Measurements from ENCODE around the gene BDH1. TPM values are rescaled to one million over a fixed set of nuclear protein-coding genes. Genes with fewer than 3 reads are reported as not detected.

BDH1 gene
- total RNA-seq, 1 donor from 2014 or later, result 32.2 TPM

DNA sequence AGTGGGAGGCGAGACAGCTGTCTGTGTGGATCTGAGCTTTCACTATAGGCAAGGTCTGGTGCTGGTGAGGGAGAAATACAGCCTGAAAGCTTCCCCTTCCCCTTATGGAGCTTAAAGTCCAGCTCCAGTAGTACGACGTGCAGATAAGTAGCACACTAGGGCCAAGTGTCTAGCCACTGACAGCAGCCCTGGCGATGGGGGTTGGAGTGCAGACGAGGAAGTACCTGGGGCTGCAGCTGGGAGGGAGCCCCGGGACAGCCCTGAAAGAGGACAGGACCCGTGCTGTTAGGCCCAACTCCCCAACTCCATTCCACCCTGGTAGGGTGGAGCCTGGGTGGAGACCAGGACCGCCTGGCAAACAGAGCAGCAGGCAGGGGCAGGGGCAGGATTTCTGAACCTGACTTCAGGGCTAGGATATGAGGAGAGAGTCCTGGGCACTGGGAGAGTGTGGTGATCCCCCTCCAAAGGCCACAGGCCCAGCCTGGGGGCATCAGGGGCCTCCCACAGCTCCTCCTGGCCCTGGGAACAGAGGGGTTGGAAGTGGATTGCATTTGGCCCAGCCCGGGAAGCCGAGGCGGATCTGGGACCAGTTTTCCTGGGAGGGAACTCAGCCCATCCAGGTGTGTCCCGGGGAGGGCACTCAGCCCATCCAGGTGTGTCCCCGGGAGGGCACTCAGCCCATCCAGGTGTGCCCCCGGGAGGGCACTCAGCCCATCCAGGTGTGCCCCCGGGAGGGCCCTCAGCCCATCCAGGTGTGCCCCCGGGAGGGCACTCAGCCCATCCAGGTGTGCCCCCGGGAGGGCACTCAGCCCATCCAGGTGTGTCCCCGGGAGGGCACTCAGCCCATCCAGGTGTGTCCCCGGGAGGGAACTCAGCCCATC lies 42.8 kb downstream of the BDH1 start:
- DNase-seq (ENCODE audit: low read depth, low spot score), result no peak
- Mint-ChIP-seq H3K36me3 (ENCODE audit: low read depth) (no peaks in the 10 kb centered on the region), H3K4me3 (no peak overlapping the region), H3K9me3 (no peaks in the 10 kb centered on the region), H3K27ac (ENCODE audit: unreplicated experiment) (no peak overlapping the region), H3K4me1 (peaks cover 14% of the 10 kb centered on the region), H3K27me3 (ENCODE audit: low read depth) (no peaks in the 10 kb centered on the region)
- TF ChIP-seq, protein P1, sequence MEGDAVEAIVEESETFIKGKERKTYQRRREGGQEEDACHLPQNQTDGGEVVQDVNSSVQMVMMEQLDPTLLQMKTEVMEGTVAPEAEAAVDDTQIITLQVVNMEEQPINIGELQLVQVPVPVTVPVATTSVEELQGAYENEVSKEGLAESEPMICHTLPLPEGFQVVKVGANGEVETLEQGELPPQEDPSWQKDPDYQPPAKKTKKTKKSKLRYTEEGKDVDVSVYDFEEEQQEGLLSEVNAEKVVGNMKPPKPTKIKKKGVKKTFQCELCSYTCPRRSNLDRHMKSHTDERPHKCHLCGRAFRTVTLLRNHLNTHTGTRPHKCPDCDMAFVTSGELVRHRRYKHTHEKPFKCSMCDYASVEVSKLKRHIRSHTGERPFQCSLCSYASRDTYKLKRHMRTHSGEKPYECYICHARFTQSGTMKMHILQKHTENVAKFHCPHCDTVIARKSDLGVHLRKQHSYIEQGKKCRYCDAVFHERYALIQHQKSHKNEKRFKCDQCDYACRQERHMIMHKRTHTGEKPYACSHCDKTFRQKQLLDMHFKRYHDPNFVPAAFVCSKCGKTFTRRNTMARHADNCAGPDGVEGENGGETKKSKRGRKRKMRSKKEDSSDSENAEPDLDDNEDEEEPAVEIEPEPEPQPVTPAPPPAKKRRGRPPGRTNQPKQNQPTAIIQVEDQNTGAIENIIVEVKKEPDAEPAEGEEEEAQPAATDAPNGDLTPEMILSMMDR (conservative IDR thresholded peaks at IDR 0.05), result no peak

DNA sequence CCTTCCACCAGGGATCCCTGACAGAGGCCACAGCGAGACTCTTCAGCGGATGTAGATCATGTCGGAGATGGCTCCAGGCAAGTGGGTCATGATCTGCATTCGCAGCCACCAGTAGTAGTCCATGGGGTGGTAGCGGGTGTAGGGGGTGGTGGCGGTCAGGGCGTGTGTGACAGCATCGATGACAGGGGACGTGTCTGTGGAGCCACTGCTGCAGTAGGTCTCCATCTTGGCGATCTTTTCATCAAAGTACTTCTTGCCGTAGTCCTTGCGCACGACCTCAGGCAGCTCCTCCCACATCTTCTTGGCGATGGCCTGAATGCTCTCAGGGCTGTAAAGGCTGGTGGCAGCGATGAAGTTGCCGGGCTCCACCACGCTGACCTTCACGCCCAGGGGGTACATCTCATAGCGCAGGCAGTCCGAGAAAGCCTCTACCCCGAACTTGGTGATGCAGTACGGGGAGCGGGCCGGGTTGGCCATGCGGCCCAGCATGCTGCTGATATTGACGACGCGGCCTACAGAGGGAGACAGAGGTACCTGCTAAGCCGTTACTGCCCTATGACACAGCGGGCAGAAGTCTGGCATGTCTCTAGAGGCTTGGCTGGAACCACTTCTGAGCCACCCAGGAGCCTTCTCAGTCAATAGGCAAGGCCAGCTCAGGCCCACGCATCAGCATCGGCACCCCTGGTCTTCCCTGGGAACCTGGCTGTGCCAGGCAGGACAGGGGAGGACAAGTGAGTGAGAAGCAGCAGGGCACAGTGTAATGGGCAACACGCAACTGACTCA lies 43.7 kb downstream of the BDH1 start:
- H3K4me1 Mint-ChIP-seq, result peaks cover 14% of the 10 kb centered on the region
- no peak for DNase-seq (ENCODE audit: low read depth, low spot score)
- no peak overlapping the region for H3K4me3 Mint-ChIP-seq
- H3K9me3 Mint-ChIP-seq, result no peaks in the 10 kb centered on the region
- TF ChIP-seq, protein P1 (conservative IDR thresholded peaks at IDR 0.05), result no peak
- no peaks in the 10 kb centered on the region for H3K36me3 Mint-ChIP-seq (ENCODE audit: low read depth)
- H3K27ac Mint-ChIP-seq (ENCODE audit: unreplicated experiment), result no peak overlapping the region
- no peaks in the 10 kb centered on the region for H3K27me3 Mint-ChIP-seq (ENCODE audit: low read depth)

DNA sequence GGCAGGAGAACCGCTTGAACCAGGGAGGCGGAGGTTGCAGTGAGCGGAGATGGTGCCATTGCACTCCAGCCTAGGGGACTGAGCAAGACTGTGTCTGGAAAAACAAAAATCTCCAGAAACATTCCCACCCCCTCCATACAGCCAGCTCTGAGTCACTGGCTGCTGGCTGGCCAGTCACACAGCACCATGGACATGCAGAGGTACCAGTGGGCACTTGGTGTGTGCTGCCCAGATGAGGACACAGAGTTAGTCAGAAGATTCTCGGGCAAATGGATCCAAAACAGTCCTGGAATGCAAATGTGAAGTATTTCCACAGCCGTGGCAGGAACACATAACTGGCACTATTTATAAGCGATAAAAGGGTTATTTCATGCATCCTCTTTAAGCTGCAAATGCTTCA lies 44.6 kb downstream of the BDH1 start:
- no peak overlapping the region for H3K4me3 Mint-ChIP-seq
- TF ChIP-seq, protein P1 (conservative IDR thresholded peaks at IDR 0.05), result no peak
- H3K36me3 Mint-ChIP-seq (ENCODE audit: low read depth), result no peaks in the 10 kb centered on the region
- no peaks in the 10 kb centered on the region for H3K9me3 Mint-ChIP-seq
- H3K4me1 Mint-ChIP-seq, result peaks cover 10% of the 10 kb centered on the region
- H3K27ac Mint-ChIP-seq (ENCODE audit: unreplicated experiment), result no peak overlapping the region
- H3K27me3 Mint-ChIP-seq (ENCODE audit: low read depth), result no peaks in the 10 kb centered on the region
- no peak for DNase-seq (ENCODE audit: low read depth, low spot score)

DNA sequence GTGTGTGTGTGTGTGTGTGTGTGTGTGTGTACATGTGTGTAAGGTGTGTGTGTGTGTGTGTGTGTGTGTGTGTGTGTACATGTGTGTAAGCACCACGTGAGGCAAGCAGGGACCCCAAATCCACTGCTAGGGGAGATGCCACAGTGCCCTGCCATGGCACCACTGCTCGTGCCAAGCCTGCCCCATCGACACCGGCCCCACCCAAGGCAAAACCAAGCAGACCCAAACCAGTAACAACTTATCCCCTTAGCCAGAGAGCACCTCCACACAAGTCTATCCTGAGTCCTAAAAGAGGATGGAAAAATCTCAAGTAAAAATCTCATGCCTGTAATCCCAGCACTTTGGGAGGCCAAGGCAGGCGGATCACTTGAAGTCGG lies 45.1 kb downstream of the BDH1 start:
- no peaks in the 10 kb centered on the region for H3K27me3 Mint-ChIP-seq (ENCODE audit: low read depth)
- H3K4me1 Mint-ChIP-seq, result peaks cover 10% of the 10 kb centered on the region
- H3K9me3 Mint-ChIP-seq, result no peaks in the 10 kb centered on the region
- H3K36me3 Mint-ChIP-seq (ENCODE audit: low read depth), result no peaks in the 10 kb centered on the region
- no peak for DNase-seq (ENCODE audit: low read depth, low spot score)
- no peak overlapping the region for H3K4me3 Mint-ChIP-seq
- H3K27ac Mint-ChIP-seq (ENCODE audit: unreplicated experiment), result no peak overlapping the region
- TF ChIP-seq, protein P1 (conservative IDR thresholded peaks at IDR 0.05), result no peak

DNA sequence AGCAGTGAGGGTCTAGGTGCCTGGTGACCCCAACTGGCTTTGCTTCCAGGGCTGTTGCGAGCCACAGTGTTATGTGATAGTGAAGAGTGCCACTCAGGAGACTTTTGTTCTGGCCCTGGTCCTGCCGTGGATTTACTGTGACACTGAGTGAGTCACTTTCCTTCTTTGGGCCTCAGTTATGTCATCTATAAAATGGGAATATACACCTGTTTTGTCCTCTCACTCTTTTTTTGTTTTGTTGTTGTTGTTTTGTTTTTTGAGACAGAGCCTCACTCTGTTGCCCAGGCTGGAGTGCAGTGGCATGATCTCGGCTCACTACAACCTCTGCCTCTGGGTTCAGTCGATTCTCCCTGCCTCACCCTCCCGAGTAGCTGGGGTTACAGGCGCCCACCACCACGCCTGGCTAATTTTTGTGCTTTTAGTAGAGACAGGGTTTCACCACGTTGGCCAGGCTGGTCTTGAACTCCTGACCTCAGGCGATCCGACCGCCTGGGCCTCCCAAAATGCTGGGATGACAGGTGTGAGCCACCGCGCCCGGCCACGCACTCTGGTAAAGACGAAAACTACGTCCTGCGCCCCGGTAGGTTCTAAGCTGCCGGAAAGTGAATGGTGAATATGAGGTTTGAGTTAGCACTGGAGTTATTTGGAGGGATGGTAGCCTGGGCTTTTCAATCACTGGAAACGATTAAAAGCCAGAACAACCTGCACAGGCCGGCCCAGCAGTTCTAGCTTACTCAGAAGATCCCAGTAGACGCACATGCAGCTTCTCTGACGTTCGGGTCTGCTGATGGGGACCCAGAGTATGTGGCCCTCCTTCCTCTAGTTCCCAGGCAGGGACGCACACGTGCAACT lies 46.6 kb downstream of the BDH1 start:
- TF ChIP-seq, protein P1 (conservative IDR thresholded peaks at IDR 0.05), result no peak
- Mint-ChIP-seq H3K36me3 (ENCODE audit: low read depth) (no peaks in the 10 kb centered on the region), H3K27ac (ENCODE audit: unreplicated experiment) (peak overlapping the region; percentile 99), H3K27me3 (ENCODE audit: low read depth) (no peaks in the 10 kb centered on the region), H3K4me1 (peaks cover 20% of the 10 kb centered on the region), H3K4me3 (peak overlapping the region; percentile 81), H3K9me3 (no peaks in the 10 kb centered on the region)
- no peak for DNase-seq (ENCODE audit: low read depth, low spot score)

Measured in neural crest cell (in vitro differentiated cells).